ENCODE data around the gene UQCC5.

The UQCC5 gene

DNA sequence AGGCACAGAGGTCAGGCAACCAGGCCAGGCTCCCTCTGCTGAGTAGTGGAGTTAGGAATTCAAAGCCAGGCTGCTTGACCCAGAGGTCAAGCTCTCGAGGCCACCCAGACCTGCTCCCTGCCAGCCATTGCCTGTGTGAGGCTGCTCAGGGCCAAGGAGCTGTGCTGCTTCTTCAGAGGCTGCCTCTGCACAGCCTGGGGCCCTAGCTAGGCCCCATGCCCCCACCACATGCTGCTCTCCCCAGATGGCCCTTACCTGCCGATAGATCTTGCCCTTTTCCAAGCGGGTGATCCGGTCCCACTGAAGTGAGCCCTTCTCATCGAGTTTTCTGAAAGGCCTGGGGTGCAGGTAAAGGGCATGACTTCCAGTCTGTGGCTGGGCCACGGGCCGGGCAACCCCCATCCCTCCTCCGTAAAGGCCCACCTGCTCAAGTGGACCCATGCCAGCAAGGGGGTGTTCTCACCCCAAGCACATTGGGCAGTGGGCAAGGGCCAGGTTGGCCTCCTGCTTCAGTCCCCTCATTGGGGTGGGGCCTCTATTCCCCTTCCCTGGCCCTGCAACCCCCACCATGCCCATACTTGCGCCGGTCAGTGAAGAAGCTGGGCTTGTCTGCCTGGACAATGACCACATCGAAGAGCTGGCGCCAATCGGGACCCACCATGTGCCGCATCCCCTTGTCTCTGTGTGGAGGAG lies 9.2 kb upstream of the UQCC5 start:
- Histone ChIP-seq H3K27ac (no peak overlapping the region), H3K36me3 (replicated peaks) (peaks cover 47% of the 10 kb centered on the region), H3K27me3 (replicated peaks) (no peaks in the 10 kb centered on the region), H3K4me3 (ENCODE audit: low read depth, low read length) (no peak overlapping the region)
- no peak for DNase-seq
- TF ChIP-seq, protein P1, sequence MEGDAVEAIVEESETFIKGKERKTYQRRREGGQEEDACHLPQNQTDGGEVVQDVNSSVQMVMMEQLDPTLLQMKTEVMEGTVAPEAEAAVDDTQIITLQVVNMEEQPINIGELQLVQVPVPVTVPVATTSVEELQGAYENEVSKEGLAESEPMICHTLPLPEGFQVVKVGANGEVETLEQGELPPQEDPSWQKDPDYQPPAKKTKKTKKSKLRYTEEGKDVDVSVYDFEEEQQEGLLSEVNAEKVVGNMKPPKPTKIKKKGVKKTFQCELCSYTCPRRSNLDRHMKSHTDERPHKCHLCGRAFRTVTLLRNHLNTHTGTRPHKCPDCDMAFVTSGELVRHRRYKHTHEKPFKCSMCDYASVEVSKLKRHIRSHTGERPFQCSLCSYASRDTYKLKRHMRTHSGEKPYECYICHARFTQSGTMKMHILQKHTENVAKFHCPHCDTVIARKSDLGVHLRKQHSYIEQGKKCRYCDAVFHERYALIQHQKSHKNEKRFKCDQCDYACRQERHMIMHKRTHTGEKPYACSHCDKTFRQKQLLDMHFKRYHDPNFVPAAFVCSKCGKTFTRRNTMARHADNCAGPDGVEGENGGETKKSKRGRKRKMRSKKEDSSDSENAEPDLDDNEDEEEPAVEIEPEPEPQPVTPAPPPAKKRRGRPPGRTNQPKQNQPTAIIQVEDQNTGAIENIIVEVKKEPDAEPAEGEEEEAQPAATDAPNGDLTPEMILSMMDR (IDR thresholded peaks at IDR 0.05; ENCODE audit: low read depth, low read length, missing control alignments): no peak
- in situ Hi-C loops (cut with HindIII; ENCODE audit: low pct_ligation_motif_present, low sequenced_read_pairs): no loop called here

DNA sequence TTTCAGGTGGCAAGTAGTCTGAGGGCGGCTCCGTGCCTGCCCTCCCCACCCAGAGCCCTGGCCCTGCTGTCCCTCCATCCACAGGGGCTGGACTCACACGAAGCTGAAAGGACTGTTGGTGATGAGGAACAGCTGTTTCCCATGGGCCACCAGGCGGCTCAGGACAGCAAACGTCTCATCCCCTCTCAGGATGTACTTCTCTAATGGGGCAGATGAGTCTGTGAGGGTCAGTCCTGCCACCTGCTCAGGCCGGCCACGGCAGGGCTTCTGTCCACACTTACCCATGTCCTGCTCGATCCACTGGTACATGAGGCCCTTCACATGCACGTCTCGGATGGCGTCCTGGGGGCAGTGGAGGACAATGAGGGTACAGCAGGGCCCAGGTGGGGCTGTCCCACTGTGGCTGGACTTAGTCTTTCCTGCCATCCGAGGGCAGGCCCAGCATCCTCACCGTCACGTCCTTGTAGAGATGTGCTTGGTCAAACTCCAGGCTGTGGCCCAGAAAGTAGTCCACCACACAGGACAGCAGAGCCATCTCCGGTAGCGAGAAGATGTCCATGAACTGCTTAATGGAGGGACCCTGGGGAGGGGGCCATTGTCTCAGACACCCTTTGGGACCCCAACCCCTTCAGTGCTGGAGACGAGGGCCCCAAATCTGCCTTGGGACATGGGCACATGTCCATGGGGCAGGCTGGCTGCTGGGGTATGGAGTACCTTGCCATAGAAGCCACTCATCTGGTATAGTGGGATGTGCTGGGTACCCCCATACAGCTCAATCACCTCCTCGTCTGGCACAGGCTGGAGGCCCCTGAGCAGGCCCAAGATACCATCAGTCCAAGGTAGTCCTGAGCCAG lies 8.4 kb upstream of the UQCC5 start:
- TF ChIP-seq, protein P1 (IDR thresholded peaks at IDR 0.05; ENCODE audit: low read depth, low read length, missing control alignments): no peak
- Histone ChIP-seq H3K4me3 (ENCODE audit: low read depth, low read length) (no peak overlapping the region), H3K36me3 (replicated peaks) (peaks cover 47% of the 10 kb centered on the region), H3K27me3 (replicated peaks) (no peaks in the 10 kb centered on the region), H3K27ac (no peak overlapping the region)
- DNase-seq: no peak
- in situ Hi-C loops (cut with HindIII; ENCODE audit: low pct_ligation_motif_present, low sequenced_read_pairs): no loop called here

DNA sequence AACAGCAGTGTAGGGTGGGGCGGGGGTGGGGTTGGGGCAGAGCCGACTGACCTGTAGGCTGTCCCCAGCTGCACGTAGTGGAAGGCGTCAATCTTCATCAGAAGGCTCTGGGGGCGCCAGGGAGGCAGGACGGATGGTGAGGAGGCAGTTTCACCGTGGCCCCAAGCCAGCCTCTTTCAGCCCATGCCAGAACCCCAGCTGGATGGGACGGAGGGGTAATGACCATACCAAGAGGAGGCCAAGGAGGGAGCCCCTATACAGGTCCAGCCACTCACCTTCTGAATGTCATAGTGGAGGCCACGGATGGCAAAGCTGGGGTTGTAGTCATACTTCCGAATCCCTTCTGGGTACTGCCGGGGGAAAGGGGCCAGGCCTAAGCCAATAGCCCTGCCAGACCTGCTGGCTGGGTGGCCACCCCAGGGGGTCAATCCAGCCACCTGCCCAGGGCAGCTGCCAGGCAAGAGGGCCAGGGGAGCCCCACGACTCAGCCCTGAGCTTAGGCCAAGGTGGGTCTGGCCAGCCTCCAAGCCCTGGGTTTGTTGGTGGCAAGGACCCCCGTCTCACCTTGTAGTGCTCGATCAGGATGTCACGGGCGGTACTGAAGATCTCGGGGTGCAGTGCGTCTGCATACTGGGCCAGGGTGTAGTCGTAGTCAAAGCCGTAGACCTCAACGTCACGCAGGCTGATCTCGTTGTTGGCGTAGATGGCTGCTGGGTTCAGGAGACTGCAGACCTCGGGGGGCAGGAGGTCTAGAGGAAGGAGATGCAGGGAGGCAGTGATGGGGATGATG lies 7.6 kb upstream of the UQCC5 start:
- peaks cover 46% of the 10 kb centered on the region for H3K36me3 ChIP-seq (replicated peaks)
- in situ Hi-C loops (cut with HindIII; ENCODE audit: low pct_ligation_motif_present, low sequenced_read_pairs): no loop called here

DNA sequence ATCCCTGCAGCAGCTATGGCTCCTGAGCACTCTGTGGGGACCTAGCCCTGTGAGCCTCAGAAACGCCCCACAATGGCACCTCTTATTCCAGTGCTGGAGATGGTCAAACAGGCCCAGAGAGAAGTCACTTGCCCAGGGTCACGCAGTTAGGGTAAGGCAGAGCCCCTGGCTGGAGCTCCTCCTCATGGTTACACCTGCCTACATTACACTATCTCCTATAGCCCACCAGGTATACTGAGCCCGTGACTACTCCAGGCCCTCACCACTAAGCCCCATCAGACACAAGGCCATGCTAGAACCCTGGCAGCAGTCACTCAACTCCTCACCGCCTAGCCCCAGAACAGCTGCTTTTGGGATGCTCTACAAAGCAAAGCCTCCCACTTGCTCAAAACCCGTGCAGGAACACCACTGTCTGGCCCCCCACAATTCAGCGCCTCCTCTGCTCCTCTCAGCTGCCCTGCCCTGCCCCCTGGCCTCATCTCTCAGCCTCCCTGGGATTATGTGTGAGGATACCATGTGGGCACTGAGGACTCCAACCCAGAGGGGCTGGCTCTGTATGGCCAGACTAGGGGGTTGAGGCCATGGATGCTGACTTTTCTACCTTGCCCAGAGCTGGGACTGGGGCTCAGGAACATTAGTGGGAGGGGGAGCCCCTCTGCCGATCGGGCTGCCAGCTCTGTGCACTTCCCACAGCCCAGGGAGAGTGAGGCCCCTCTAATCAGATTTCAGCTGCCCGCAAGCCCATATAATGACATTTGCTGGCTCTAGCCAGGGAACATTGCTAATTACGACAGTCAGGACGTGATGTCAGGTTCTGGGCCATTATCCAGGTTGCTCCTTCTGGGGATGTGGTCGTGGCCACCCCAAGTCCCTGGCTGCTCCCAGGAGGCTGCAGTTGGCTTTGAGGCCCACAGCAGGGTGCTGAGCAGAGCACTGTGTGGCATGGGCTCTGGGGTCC lies 6.8 kb upstream of the UQCC5 start:
- TF ChIP-seq, protein P1 (IDR thresholded peaks at IDR 0.05; ENCODE audit: low read depth, low read length, missing control alignments): no peak
- Histone ChIP-seq H3K27me3 (replicated peaks) (no peaks in the 10 kb centered on the region), H3K36me3 (replicated peaks) (peaks cover 37% of the 10 kb centered on the region), H3K4me3 (ENCODE audit: low read depth, low read length) (no peak overlapping the region), H3K27ac (no peak overlapping the region)
- in situ Hi-C loops (cut with HindIII; ENCODE audit: low pct_ligation_motif_present, low sequenced_read_pairs): no loop called here
- no peak for DNase-seq

More for the DNA sequence above, 7.6 kb upstream of the UQCC5 start:
- no peak for DNase-seq
- no peak overlapping the region for H3K4me3 ChIP-seq (ENCODE audit: low read depth, low read length)
- no peak overlapping the region for H3K27ac ChIP-seq
- TF ChIP-seq, protein P1 (IDR thresholded peaks at IDR 0.05; ENCODE audit: low read depth, low read length, missing control alignments): no peak
- H3K27me3 ChIP-seq (replicated peaks): no peaks in the 10 kb centered on the region
